Stimulated activated CD8-positive, alpha-beta memory T cell treated with anti-CD3 and anti-CD28 coated beads, Interleukin-15, amount 100 ng/mL, for 24 hours (primary cell): ENCODE results near the gene PLXNA1.

Source experiments
- DNase-seq: peaks from one replicate; pipeline ENCODE4 v3.0.0-alpha.2; 2020; ENCODE audit warnings: low read depth

Gene PLXNA1

GRCh38 chr3:126982471-126983175 is at the start of gene PLXNA1:
PLXNA1 (plus strand) TSS chr3:126983115; CDS start chr3:126988594, 5,479 bp downstream.
- peak; percentile 78 for DNase-seq

- no peak for DNase-seq
These were observed 48.8 kb upstream of the PLXNA1 start for GRCh38 chr3:126934031-126934531.

DNA sequence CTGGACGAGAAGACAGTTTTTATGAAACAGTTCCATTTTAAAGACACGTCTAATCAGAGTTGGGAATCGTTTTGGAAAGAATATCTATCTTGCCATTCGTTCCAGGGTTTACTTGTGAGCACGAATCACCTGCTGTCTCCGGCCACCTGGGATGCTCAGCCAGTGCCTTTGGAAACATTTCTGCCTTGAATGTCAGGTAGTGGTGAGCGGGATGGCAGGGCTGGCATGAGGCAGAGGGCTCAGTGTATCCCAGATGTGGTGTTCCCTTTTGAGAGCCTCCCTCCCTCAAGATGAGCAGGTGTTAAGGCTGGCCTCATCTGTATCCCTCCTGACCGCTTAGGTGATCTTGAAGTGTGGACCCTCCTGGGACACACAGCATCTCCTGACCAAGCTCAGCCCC is 47.9 kb upstream of the PLXNA1 start:
- no peak for DNase-seq

- no peak for DNase-seq
These were observed 47.0 kb upstream of the PLXNA1 start for GRCh38 chr3:126935756-126936509.

- no peak for DNase-seq
These were observed 46.0 kb upstream of the PLXNA1 start for GRCh38 chr3:126936853-126937425.

DNA sequence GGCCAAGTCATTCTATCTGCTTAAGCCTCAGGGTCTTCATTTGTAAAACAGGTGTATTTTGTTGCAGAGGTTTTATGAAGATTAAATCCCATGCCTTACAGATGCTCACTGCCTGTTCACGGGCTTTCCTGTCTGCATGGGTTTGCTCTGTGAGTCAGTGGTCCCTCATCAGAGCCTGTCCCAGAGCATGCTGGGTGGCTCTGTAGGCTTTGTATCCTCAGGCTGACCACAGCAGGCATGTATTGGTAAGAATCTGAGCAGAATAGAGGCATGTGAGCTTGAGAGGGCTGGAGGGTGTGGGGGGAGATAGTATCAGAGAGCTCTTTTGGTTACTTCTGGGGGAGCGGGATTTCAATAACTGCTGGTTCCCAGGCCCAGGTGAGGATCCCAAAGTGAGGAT is 45.4 kb upstream of the PLXNA1 start:
- no peak for DNase-seq

GRCh38 chr3:126937973-126938372 is 44.9 kb upstream of the PLXNA1 start:
- DNase-seq: no peak

DNA sequence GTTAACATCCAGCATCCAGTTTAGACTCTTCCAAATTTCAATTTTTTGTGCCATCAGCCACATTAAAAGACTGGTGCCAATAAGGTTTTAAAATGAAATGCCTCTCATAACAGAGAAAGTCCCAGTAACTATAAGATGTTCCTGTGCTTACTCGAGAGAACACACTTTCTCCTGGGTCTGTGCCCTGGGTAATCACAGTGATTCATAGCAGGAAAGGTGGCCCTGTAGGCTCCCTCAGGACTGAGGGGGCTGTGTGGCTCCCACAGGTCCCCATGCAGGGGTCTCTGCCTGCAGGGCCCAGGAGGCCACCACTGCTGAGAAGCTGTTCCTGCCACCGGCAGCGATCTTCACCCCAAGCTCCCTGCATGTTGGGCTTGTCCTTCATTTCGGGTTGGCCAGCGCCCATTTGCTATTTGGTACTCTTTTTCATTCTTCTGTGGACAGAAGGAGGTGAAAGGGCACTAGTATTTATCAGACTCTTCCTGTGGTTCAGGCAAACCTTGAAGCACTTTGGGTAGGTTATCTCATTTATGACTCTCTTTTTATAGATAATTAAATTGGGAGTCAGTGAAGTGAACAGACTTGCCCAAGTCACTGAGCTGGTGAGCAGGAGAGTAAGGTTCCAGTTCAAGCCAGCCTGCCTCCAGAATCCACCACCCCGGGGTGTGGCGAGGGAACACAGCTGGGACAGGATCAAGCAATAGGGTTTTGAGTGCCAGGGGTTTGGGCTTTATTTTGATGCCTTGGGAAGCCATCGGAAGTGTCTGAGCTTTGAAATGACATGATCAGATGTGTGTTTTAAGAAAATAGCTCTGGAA is 44.2 kb upstream of the PLXNA1 start:
- DNase-seq: no peak

DNA sequence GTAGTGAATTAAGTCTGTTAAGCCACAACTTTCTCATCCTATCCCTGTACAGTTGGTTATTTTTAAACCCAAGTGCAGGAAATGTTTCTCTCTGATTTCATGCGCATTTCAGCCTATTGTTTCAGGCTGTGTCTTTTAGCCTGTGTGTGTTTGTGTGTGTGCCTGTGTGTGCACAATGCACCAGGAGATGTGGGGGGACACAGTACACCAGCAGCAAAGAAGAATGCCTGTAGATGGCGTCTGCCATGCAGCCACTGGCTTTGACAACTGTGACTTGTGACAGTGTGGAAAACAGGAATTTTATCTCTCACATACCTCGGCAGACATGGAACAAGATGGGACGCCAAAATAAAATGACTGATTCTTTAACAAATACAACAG is 43.6 kb upstream of the PLXNA1 start:
- DNase-seq: no peak

- DNase-seq: no peak
These were observed 43.2 kb upstream of the PLXNA1 start for GRCh38 chr3:126939733-126940132.

GRCh38 chr3:126941721-126942270 is 41.1 kb upstream of the PLXNA1 start:
- no peak for DNase-seq

- DNase-seq: no peak
These were observed 38.6 kb upstream of the PLXNA1 start for GRCh38 chr3:126944089-126944965.

GRCh38 chr3:126945171-126945721 is 37.7 kb upstream of the PLXNA1 start:
- no peak for DNase-seq

GRCh38 chr3:126945891-126946290 is 37.0 kb upstream of the PLXNA1 start:
- no peak for DNase-seq

GRCh38 chr3:126946405-126946804 is 36.5 kb upstream of the PLXNA1 start:
- no peak for DNase-seq

DNA sequence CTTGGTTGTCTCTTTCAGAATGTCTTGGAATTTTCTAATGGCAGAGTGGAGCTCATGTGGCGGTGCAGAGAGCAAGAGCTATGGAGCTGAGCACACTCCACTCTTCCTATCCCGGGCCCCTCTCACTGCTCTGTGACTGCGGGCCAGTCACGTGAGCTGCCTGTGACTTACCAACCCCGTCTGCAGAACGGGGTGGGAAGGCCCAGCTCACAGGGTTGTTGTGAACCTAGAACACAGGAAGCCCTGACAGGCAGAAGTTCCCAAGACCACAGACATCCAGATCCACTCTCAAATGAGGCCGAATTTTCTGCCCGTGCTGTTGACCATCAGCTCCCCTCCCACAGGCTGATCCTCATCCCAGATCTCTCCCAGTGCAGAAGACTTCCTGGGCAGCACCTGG is 35.5 kb upstream of the PLXNA1 start:
- no peak for DNase-seq

DNA sequence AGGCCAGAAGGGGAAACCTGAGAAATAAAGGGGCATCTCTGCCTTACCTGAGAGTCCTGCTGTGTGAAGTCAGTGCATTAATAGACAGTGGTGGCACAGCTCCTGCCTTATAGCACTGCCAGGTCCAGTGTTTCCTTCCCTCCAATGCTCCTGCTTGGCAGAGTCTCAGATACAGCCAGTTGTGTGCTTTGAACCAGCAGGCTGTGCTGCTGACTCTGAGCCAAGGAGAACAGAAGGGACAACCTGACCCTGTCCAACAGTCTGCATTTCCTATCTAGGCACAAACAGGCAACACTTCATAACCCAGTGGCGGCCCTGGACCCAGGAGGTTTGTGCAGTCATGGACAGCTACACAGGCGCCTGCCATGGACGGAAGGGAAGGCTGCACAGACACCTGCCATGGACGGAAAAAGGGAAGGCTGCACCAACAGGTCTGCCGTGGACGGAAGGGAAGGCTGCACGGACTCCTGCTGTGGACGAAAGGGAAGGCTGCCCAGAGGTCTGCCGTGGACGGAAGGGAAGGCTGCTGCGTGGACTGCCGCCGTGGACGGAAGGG is 33.9 kb upstream of the PLXNA1 start:
- no peak for DNase-seq

DNA sequence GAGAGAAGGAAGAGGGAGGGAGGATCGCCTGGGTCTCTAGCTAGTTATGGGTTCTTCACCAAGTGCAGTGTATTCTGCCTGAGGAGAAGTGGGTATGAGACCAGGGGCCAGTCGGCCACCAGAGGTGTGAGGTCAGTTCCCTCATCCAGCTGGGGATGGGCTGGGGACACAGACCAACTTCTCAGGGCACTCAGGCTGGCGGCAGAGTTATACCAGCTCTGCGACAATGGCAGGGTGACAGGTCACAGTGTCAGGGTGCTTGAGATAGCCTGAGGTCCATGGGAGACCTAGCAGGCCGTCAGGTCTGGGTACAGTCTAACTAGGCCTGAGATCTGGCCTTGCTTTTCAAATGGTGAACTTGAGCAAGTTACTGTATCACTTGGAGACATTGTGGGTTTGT is 31.4 kb upstream of the PLXNA1 start:
- DNase-seq: no peak

GRCh38 chr3:126952261-126952982 is 30.5 kb upstream of the PLXNA1 start:
- no peak for DNase-seq
